CD4-positive, alpha-beta T cell (primary cell): ENCODE data around the gene NFKBIA. TPM values are rescaled to one million over a fixed set of nuclear protein-coding genes. Genes with fewer than 3 reads are reported as not detected.
A peak's percentile ranks its signal among the peaks of the same experiment; 100 is the strongest.

Source experiments
- ATAC-seq: fragments of 200-7000 bp; cut with Tn5 transposase; one replicate; pipeline ENCODE4 v1.10.0; 2022; ENCODE audit warnings: mild to moderate bottlenecking; ENCODE audit not compliant: poor library complexity
- CTCF ChIA-PET: fragments of 350-600 bp; sonication (Branson Sonifier 250); formaldehyde crosslinking; loops from one replicate; lab custom pipeline; 2021; ENCODE audit warnings: antibody characterized with exemption, inconsistent platforms; lab: Charles Lee
- POLR2A ChIA-PET: fragments of 350-600 bp; sonication (Branson Sonifier 250); formaldehyde crosslinking; loops from one replicate; lab custom pipeline; 2021; ENCODE audit warnings: antibody characterized with exemption, inconsistent platforms; lab: Charles Lee
- DNase-seq, 14 experiments: peaks; one replicate each; pipeline ENCODE4 v3.0.0-alpha.2; 2013 to 2020; ENCODE audit warnings: mixed read lengths in 2 of 14
- H3K27ac ChIP-seq, 2 donors: one replicate each; pipeline versions ENCODE4 v1.5.1 to v1.7.0; 2013; ENCODE audit warnings: low read length in 2 of 2, low read depth in 1 of 2, mild to moderate bottlenecking in 1 of 2
- H3K27me3 ChIP-seq, 2 experiments: 1 replicate in 1 of 2; 2 replicates in 1 of 2; pipeline versions ENCODE4 v1.6.1 to v1.7.0; 2013; ENCODE audit warnings: low read length in 2 of 2, control low read depth in 1 of 2, mild to moderate bottlenecking in 1 of 2, moderate library complexity in 1 of 2; ENCODE audit not compliant: insufficient read depth in 2 of 2, control insufficient read depth in 1 of 2
- H3K36me3 ChIP-seq: one replicate; pipeline ENCODE4 v1.6.1; 2013; ENCODE audit warnings: low read length, control low read depth; ENCODE audit not compliant: insufficient read depth
- H3K4me1 ChIP-seq: one replicate; pipeline ENCODE4 v1.6.1; 2013; ENCODE audit warnings: low read length, control low read depth; ENCODE audit not compliant: insufficient read depth
- H3K4me3 ChIP-seq: one replicate; pipeline ENCODE4 v1.5.1; 2013; ENCODE audit warnings: mild to moderate bottlenecking, low read length, moderate library complexity
- H3K9me3 ChIP-seq, 2 experiments: 1 replicate in 1 of 2; 2 replicates in 1 of 2; pipeline versions ENCODE4 v1.6.1 to v1.7.0; 2013; ENCODE audit warnings: low read length in 2 of 2, mild to moderate bottlenecking in 2 of 2, control low read depth in 1 of 2, moderate library complexity in 1 of 2; ENCODE audit not compliant: control insufficient read depth in 1 of 2, insufficient read depth in 1 of 2
- H3K27ac Mint-ChIP-seq: one replicate; pipeline ENCODE4 v1.8.0; 2020; ENCODE audit warnings: mixed read lengths
- H3K27me3 Mint-ChIP-seq: one replicate; pipeline ENCODE4 v1.8.0; 2021; ENCODE audit warnings: mixed read lengths
- H3K36me3 Mint-ChIP-seq: one replicate; pipeline ENCODE4 v1.8.0; 2021; ENCODE audit warnings: low read depth, mixed read lengths
- H3K4me1 Mint-ChIP-seq: one replicate; pipeline ENCODE4 v1.8.0; 2021; ENCODE audit warnings: low read depth, mixed read lengths
- H3K4me3 Mint-ChIP-seq: one replicate; pipeline ENCODE4 v1.8.0; 2020; ENCODE audit warnings: mild to moderate bottlenecking, mixed read lengths
- H3K9me3 Mint-ChIP-seq: one replicate; pipeline ENCODE4 v1.8.0; 2020; ENCODE audit warnings: mixed read lengths
- intact Hi-C, 2 experiments: fragments of 100-400 bp; cut with DNase I in 1 of 2; cut with micrococcal nuclease in 1 of 2; formaldehyde crosslinking; loops; one replicate each; pipeline versions ENCODE4 v1.15.1 to v1.9.0; 2023 to 2025; cut with DNase I, micrococcal nuclease
- total RNA-seq, 174 experiments: library from RNA in 2 of 174; stranded (reverse) in 2 of 174; gene quantifications; one replicate each; pipeline ENCODE4 v1.2.3 and lab custom pipeline; 2021 to 2026
- TF ChIP-seq, protein P1 (sequence below): fragments of 200-600 bp; IDR thresholded peaks from one replicate; pipeline ENCODE4 v1.8.0; 2022; ENCODE audit warnings: antibody characterized with exemption, mild to moderate bottlenecking

Gene NFKBIA
- total RNA-seq, 2 experiments from 2014 or later, result 977 to 1,030 TPM

- TF ChIP-seq, protein P1, sequence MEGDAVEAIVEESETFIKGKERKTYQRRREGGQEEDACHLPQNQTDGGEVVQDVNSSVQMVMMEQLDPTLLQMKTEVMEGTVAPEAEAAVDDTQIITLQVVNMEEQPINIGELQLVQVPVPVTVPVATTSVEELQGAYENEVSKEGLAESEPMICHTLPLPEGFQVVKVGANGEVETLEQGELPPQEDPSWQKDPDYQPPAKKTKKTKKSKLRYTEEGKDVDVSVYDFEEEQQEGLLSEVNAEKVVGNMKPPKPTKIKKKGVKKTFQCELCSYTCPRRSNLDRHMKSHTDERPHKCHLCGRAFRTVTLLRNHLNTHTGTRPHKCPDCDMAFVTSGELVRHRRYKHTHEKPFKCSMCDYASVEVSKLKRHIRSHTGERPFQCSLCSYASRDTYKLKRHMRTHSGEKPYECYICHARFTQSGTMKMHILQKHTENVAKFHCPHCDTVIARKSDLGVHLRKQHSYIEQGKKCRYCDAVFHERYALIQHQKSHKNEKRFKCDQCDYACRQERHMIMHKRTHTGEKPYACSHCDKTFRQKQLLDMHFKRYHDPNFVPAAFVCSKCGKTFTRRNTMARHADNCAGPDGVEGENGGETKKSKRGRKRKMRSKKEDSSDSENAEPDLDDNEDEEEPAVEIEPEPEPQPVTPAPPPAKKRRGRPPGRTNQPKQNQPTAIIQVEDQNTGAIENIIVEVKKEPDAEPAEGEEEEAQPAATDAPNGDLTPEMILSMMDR, result no peak
- DNase-seq, result no peak
- H3K27me3 ChIP-seq, result no peaks in the 10 kb centered on the region
- peaks cover 26% of the 10 kb centered on the region for H3K4me1 ChIP-seq
- Mint-ChIP-seq H3K27ac (peak overlapping the region; percentile 58), H3K4me3 (no peak overlapping the region), H3K4me1 (peaks cover 18% of the 10 kb centered on the region), H3K27me3 (no peaks in the 10 kb centered on the region), H3K9me3 (peaks cover 2% of the 10 kb centered on the region), H3K36me3 (no peaks in the 10 kb centered on the region)
- ChIA-PET POLR2A (interaction anchor here (0.7 to 6.6 kb wide), 7 partner anchors 20 to 76 kb away, joined by 3 to 48 read pairs (median 4); partner anchors contain the start of genes NFKBIA and PSMA6), CTCF (no interaction called here)
- no peak overlapping the region for H3K4me3 ChIP-seq
- peaks cover 0 to 15% of the 10 kb centered on the region in 2 experiments for H3K9me3 ChIP-seq
- ATAC-seq, result peak; percentile 13
- no peaks in the 10 kb centered on the region for H3K36me3 ChIP-seq
- H3K27ac ChIP-seq, result no peak overlapping the region
- intact Hi-C loops, result no loop called here
Measured at GRCh38 chr14:35368139-35368460, 36.4 kb downstream of the NFKBIA start.

DNA sequence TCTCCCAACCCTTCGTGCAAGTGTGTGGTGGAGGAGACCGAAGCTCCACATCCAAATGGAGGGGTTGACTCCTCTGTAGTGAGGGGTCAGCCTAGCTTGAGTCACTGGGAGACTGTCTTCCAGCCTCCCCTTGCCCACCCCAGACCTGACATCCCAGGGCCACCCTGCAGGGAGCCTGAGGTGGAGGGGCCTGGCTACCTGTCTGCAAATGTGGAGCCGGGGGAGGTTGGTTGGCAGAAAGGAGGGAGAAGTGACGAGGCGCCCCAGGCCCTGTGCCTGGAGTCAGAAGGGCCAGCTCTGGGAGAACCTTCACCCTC is 37.5 kb downstream of the NFKBIA start:
- peaks cover 26% of the 10 kb centered on the region for H3K4me1 ChIP-seq
- Mint-ChIP-seq H3K36me3 (no peaks in the 10 kb centered on the region), H3K27me3 (no peaks in the 10 kb centered on the region), H3K4me3 (no peak overlapping the region), H3K9me3 (peaks cover 2% of the 10 kb centered on the region), H3K4me1 (peaks cover 18% of the 10 kb centered on the region), H3K27ac (peak overlapping the region; percentile 58)
- ATAC-seq, result no peak
- TF ChIP-seq, protein P1, result no peak
- no peak overlapping the region for H3K27ac ChIP-seq
- no peaks in the 10 kb centered on the region for H3K36me3 ChIP-seq
- H3K9me3 ChIP-seq, result peaks cover 0 to 10% of the 10 kb centered on the region in 2 experiments
- H3K4me3 ChIP-seq, result no peak overlapping the region
- POLR2A ChIA-PET, result interaction anchor here (1.3 to 6.6 kb wide), 3 partner anchors 34 to 75 kb away, joined by 4 to 48 read pairs (median 7); partner anchors contain the start of genes NFKBIA and PSMA6
- CTCF ChIA-PET, result no interaction called here
- no peak for DNase-seq
- intact Hi-C loops, result no loop called here
- no peaks in the 10 kb centered on the region for H3K27me3 ChIP-seq

DNA sequence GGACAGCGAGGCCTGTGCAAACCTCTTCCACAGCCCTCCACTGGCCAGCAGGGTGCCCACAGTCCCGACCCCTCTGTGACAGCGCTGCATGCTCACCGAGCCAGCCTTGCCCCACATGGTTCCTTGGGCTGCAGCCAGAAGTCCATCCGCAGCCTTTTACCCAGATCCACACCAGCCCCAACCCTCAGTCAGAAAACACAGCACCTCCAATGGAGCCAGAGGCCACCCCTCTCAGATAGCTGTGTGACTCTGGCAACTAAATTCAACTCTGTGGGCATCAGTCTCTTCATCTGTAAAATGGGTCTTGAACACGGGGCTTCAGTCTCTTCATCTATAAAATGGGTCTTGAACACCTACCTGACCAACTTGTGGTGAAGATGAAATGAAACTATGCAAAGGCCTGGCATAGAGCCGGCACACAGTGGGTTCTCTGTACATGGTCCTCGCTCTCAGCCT is 38.0 kb downstream of the NFKBIA start:
- H3K27me3 ChIP-seq, result no peaks in the 10 kb centered on the region
- Mint-ChIP-seq H3K9me3 (peaks cover 2% of the 10 kb centered on the region), H3K4me1 (peaks cover 18% of the 10 kb centered on the region), H3K27me3 (no peaks in the 10 kb centered on the region), H3K27ac (no peak overlapping the region), H3K36me3 (no peaks in the 10 kb centered on the region), H3K4me3 (no peak overlapping the region)
- TF ChIP-seq, protein P1, result no peak
- H3K4me3 ChIP-seq, result no peak overlapping the region
- intact Hi-C loops, result no loop called here
- peaks cover 0 to 10% of the 10 kb centered on the region in 2 experiments for H3K9me3 ChIP-seq
- ChIA-PET POLR2A (interaction anchor here (2.2 to 6.6 kb wide), 2 partner anchors 33 to 38 kb away, joined by 7 to 48 read pairs; partner anchors contain the start of gene NFKBIA), CTCF (no interaction called here)
- no peak for DNase-seq
- no peaks in the 10 kb centered on the region for H3K36me3 ChIP-seq
- no peak overlapping the region for H3K27ac ChIP-seq
- ATAC-seq, result no peak
- peaks cover 26% of the 10 kb centered on the region for H3K4me1 ChIP-seq
